Natural killer cell treated with Interleukin-12 subunit alpha and Interleukin-12 subunit beta and Interleukin-15 and Interleukin-18, amount 100 ng/mL, for 72 hours (primary cell): ENCODE data around the gene HMCN2. TPM values are rescaled to one million over a fixed set of nuclear protein-coding genes. Genes with fewer than 3 reads are reported as not detected.

ENCODE experiments used
- ATAC-seq, 2 donors: fragments of 150-1000 bp; cut with Tn5 transposase in 1 of 2; sonication (Bioruptor Pico), chemical (Tn5 transposase) in 1 of 2; 2 replicates each; pipeline ENCODE4 v1.10.0; 2021
- DNase-seq: peaks from one replicate; pipeline ENCODE4 v3.0.0; 2022; ENCODE audit warnings: low spot score
- H3K27ac Mint-ChIP-seq, 2 donors: 1 replicate in 1 of 2; 2 replicates in 1 of 2; pipeline ENCODE4 v1.8.0; 2022; ENCODE audit warnings: mixed read lengths in 2 of 2, mild to moderate bottlenecking in 1 of 2, moderate library complexity in 1 of 2
- H3K27me3 Mint-ChIP-seq, 2 donors: 1 replicate in 1 of 2; 2 replicates in 1 of 2; pipeline ENCODE4 v1.8.0; 2022; ENCODE audit warnings: mixed read lengths in 2 of 2
- H3K36me3 Mint-ChIP-seq: one replicate; pipeline ENCODE4 v1.8.0; 2022; ENCODE audit warnings: mixed read lengths
- H3K4me1 Mint-ChIP-seq, 2 donors: 1 replicate in 1 of 2; 2 replicates in 1 of 2; pipeline ENCODE4 v1.8.0; 2022; ENCODE audit warnings: low read depth in 2 of 2, mixed read lengths in 2 of 2, mild to moderate bottlenecking in 1 of 2
- H3K4me3 Mint-ChIP-seq: one replicate; pipeline ENCODE4 v1.8.0; 2022; ENCODE audit warnings: mixed read lengths
- H3K9me3 Mint-ChIP-seq: 2 replicates; pipeline ENCODE4 v1.8.0; 2022; ENCODE audit warnings: mixed read lengths
- total RNA-seq, 2 donors: library from RNA; stranded (reverse); gene quantifications; one replicate each; pipeline ENCODE4 v1.2.3, GENCODE V29; 2022

Gene HMCN2
- total RNA-seq, 2 donors from 2014 or later: not detected

DNA sequence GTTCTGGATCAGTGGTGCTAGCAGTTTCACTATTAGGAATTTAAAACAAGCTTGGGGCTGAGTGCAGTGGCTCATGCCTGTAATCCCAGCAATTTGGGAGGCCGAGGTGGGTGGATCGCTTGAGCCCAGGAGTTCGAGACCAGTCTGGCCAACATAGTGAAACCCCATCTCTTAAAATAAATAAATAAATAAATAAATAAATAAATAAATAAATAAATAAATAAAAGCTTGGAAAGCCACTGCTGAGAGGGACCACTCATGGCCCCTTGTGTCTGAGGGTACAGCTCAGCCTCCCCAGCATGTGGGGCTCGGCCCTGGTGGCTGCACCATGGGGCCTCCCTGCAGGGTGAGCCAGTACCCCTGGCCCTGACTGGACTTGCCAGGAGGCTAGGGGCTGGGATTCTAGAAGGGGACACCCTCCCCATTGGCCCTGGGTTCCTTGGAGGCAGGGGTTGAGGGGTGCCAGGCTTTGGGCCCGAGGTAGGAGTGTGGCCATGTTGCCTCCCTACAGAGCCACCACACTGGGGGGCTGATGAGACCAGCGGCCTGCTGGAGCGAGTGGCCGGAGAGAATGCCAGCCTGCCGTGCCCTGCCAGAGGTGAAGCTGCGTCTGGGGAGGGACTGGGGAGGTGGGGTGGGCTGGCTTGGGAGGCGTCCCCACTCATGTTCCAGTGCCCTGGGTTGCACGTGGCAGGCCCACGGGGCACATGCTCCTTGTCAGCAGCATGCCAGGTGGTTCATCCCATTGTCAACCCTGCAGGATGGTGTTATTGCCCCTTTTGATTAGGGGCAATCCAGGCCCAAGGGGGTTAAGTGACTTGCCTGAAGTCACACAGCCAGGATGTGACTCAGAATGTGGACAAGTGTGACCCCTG lies 76.5 kb downstream of the HMCN2 start:
- Mint-ChIP-seq H3K27me3 (no peaks in the 10 kb centered on the region), H3K36me3 (no peaks in the 10 kb centered on the region), H3K9me3 (no peaks in the 10 kb centered on the region), H3K4me3 (no peak overlapping the region), H3K4me1 (no peaks in the 10 kb centered on the region), H3K27ac (no peak overlapping the region)
- DNase-seq: no peak
- ATAC-seq: no peak

DNA sequence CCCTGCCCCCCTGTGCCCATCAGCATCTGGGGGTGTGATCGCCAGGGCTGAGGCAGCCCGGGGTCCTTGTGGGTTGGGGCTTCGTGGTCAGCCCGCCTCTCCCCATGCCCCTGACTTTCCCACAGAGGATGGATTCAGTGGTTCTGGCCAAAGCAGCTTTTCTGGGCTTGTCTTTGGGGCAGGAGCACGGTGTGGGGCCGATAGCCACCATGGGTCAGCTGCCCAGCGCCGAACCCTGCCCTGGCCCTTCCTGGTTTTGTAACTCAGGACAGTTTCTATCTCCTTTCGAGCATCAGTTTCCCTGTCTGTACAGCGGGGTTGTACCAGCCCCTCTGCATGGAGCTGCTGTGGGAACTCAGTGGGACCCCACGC lies 77.1 kb downstream of the HMCN2 start:
- ATAC-seq (no peak), DNase-seq (no peak)
- H3K4me1 Mint-ChIP-seq: no peaks in the 10 kb centered on the region
- no peaks in the 10 kb centered on the region for H3K27me3 Mint-ChIP-seq
- no peaks in the 10 kb centered on the region for H3K36me3 Mint-ChIP-seq
- H3K27ac Mint-ChIP-seq: no peak overlapping the region
- H3K9me3 Mint-ChIP-seq: no peaks in the 10 kb centered on the region
- H3K4me3 Mint-ChIP-seq: no peak overlapping the region

- Mint-ChIP-seq H3K4me1 (no peaks in the 10 kb centered on the region), H3K4me3 (no peak overlapping the region), H3K27ac (no peak overlapping the region), H3K9me3 (no peaks in the 10 kb centered on the region), H3K27me3 (no peaks in the 10 kb centered on the region), H3K36me3 (no peaks in the 10 kb centered on the region)
- no peak for ATAC-seq
- DNase-seq: no peak
These were observed 77.9 kb downstream of the HMCN2 start for GRCh38 chr9:130343445-130343918.

- ATAC-seq: no peak
- Mint-ChIP-seq H3K36me3 (no peaks in the 10 kb centered on the region), H3K27me3 (no peaks in the 10 kb centered on the region), H3K27ac (no peak overlapping the region), H3K4me3 (no peak overlapping the region), H3K4me1 (no peaks in the 10 kb centered on the region), H3K9me3 (no peaks in the 10 kb centered on the region)
- DNase-seq: no peak
These were observed 78.8 kb downstream of the HMCN2 start for GRCh38 chr9:130344366-130344765.

DNA sequence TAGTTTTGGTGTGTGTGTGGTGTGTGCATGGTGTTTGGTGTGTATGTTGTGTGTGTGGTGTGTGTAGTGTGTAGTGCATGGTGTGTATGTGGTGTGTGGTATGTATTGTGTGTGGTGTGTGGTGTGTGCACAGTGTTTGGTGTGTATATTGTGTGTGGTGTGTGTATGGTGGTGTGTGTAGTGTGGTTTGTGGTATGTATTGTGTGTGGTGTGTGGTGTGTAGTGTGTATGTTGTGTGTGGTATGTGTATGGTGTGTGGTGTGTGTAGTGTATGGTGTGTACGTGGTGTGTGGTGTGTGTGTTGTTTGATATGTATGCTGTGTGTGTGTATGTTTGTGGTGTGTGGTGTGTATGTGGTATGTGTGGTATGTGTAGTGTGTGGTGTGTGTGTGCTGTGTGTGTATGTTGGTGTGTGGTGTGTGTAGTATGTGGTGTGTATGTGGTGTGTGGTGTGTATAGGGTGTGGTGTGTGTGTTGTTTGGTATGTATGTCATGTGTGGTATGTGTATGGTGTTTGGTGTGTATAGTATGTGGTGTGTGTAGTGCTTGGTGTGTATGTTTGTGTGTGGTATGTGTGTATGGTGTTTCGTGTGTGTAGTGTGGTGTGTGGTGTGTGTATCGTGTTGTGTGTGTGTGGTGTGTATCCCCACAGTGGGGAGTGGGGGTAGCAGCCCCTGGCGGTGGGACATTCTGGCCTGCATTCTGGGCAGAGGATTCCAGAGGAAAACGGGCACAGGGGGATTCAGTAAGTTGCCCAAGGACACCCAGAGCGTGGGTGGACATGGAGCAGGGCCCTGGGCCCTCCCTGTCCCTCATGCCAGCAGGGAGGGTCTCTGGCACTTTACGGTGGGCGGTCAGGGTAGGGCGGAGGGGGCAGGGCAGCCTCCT lies 79.7 kb downstream of the HMCN2 start:
- ATAC-seq (no peak), DNase-seq (no peak)
- Mint-ChIP-seq H3K9me3 (no peaks in the 10 kb centered on the region), H3K4me1 (no peaks in the 10 kb centered on the region), H3K27me3 (no peaks in the 10 kb centered on the region), H3K4me3 (no peak overlapping the region), H3K36me3 (no peaks in the 10 kb centered on the region), H3K27ac (no peak overlapping the region)

DNA sequence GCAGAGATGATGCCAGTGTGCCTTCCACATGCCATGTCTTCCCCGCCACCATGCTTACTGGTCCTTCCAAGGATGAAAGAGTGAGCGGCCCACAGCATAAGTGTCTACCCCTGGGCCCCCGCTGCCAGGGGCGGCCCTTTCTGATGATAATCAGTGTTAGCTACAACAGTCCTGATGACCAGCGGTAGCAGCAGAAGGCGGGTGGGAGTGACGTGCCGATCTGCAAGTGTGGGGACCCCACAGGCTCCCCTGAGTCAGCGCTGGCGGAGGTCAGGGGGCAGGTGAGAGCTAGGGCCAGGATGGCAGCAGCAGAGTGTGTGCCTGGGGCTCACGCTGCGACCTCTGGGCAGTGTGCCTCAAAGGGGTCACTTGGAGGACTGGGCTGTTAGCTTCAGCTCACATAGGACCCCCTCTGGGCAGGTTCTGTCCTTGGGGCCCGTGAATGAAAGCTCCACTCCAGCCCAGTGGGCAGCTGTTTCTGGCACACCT lies 80.4 kb downstream of the HMCN2 start:
- no peaks in the 10 kb centered on the region for H3K9me3 Mint-ChIP-seq

GRCh38 chr9:130346431-130346830 lies 80.9 kb downstream of the HMCN2 start:
- Mint-ChIP-seq H3K27ac (no peak overlapping the region), H3K4me3 (no peak overlapping the region), H3K36me3 (no peaks in the 10 kb centered on the region), H3K4me1 (no peaks in the 10 kb centered on the region), H3K27me3 (no peaks in the 10 kb centered on the region), H3K9me3 (no peaks in the 10 kb centered on the region)
- no peak for DNase-seq
- no peak for ATAC-seq

More for the DNA sequence above, 80.4 kb downstream of the HMCN2 start:
- no peak overlapping the region for H3K4me3 Mint-ChIP-seq
- DNase-seq (no peak), ATAC-seq (no peak)
- H3K27ac Mint-ChIP-seq: no peak overlapping the region
- H3K4me1 Mint-ChIP-seq: no peaks in the 10 kb centered on the region
- no peaks in the 10 kb centered on the region for H3K27me3 Mint-ChIP-seq
- no peaks in the 10 kb centered on the region for H3K36me3 Mint-ChIP-seq

- Mint-ChIP-seq H3K4me3 (no peak overlapping the region), H3K36me3 (no peaks in the 10 kb centered on the region), H3K27me3 (no peaks in the 10 kb centered on the region), H3K9me3 (no peaks in the 10 kb centered on the region), H3K27ac (no peak overlapping the region), H3K4me1 (no peaks in the 10 kb centered on the region)
- ATAC-seq (no peak), DNase-seq (no peak)
These were observed 81.5 kb downstream of the HMCN2 start for GRCh38 chr9:130347036-130347435.

GRCh38 chr9:130347931-130348330 lies 82.4 kb downstream of the HMCN2 start:
- Mint-ChIP-seq H3K27ac (no peak overlapping the region), H3K4me1 (no peaks in the 10 kb centered on the region), H3K4me3 (no peak overlapping the region), H3K9me3 (no peaks in the 10 kb centered on the region), H3K36me3 (no peaks in the 10 kb centered on the region), H3K27me3 (no peaks in the 10 kb centered on the region)
- ATAC-seq: no peak
- no peak for DNase-seq

GRCh38 chr9:130348341-130348740 lies 82.8 kb downstream of the HMCN2 start:
- ATAC-seq (no peak), DNase-seq (no peak)
- H3K36me3 Mint-ChIP-seq: no peaks in the 10 kb centered on the region
- H3K27ac Mint-ChIP-seq: no peak overlapping the region
- no peaks in the 10 kb centered on the region for H3K27me3 Mint-ChIP-seq
- H3K9me3 Mint-ChIP-seq: no peaks in the 10 kb centered on the region
- no peaks in the 10 kb centered on the region for H3K4me1 Mint-ChIP-seq
- no peak overlapping the region for H3K4me3 Mint-ChIP-seq

DNA sequence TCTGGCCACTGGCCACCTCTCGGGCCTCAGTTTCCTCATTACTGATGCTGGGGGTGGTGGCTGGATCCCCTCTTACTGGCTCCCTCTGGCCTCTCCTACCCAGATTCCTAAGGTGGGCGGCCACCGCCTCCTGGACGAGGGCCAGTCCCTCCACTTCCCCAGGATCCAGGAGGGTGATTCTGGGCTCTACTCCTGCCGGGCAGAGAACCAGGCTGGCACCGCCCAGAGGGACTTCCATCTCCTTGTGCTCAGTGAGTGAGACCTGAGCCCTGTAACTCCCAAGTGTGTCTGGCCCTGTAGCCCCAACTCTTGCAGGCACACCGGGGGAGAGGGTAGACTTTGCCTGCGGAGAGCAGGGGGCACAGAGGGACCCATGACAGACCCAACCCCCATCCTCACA lies 83.3 kb downstream of the HMCN2 start:
- Mint-ChIP-seq H3K27me3 (no peaks in the 10 kb centered on the region), H3K9me3 (no peaks in the 10 kb centered on the region), H3K36me3 (no peaks in the 10 kb centered on the region), H3K27ac (no peak overlapping the region), H3K4me3 (no peak overlapping the region), H3K4me1 (no peaks in the 10 kb centered on the region)
- ATAC-seq: no peak
- no peak for DNase-seq

DNA sequence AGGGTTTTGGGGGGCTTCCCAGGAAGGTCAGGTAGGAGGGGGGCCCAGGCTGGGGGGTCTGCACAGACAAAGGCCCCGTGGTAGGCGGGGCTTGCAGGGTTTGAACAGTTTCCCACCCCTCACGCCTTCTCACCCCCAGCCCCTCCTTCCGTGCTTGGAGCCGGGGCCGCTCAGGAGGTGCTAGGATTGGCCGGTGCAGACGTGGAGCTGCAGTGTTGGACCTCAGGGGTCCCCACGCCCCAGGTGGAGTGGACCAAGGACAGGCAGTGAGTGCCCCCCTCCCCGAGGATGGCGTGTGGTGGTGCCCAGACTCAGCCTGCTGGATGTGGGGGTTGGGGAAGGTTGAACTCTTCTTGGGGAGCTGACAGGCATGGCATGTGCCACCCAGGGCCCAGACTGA lies 83.8 kb downstream of the HMCN2 start:
- Mint-ChIP-seq H3K9me3 (no peaks in the 10 kb centered on the region), H3K27ac (no peak overlapping the region), H3K36me3 (no peaks in the 10 kb centered on the region), H3K27me3 (no peaks in the 10 kb centered on the region), H3K4me3 (no peak overlapping the region), H3K4me1 (no peaks in the 10 kb centered on the region)
- no peak for ATAC-seq
- no peak for DNase-seq

DNA sequence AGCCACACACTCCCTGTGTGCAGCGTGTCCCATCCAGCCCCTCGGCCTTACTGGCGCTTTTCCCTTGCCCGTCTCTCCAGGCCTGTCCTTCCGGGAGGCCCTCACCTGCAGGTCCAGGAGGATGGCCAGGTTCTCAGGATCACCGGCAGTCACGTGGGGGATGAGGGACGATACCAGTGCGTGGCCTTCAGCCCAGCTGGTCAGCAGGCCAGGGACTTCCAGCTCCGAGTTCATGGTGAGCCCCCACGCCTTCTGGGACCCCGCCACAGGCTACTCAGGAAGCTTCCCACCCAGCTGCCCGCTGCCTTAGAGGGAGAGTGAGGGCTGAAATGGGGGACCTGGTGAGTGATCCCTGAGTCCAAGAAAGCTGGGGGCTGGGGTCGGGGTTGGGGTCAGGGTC lies 85.8 kb downstream of the HMCN2 start:
- no peaks in the 10 kb centered on the region for H3K27me3 Mint-ChIP-seq
- DNase-seq: no peak
- H3K9me3 Mint-ChIP-seq: no peaks in the 10 kb centered on the region
- no peak overlapping the region for H3K4me3 Mint-ChIP-seq
- no peaks in the 10 kb centered on the region for H3K36me3 Mint-ChIP-seq
- no peaks in the 10 kb centered on the region for H3K4me1 Mint-ChIP-seq
- ATAC-seq: no peak
- H3K27ac Mint-ChIP-seq: no peak overlapping the region

DNA sequence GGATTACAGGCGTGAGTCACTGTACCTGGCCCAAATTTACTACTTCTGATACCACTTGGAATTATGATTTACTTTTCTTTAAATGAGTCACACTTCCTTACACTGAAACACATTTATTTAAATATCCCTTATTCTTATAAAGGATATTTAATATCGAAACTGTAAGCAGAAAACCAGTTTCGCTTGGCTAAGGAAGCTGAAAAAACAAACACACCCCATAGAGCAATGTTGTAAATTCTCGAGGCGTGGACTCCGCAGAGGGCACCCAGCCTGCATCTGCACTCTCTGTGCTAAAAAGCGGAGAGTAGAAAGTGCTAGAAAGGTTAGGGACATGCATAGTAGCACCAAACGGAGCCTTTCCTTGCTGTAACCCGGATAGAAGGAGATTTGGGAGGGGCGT lies 86.5 kb downstream of the HMCN2 start:
- no peak overlapping the region for H3K4me3 Mint-ChIP-seq
- no peaks in the 10 kb centered on the region for H3K4me1 Mint-ChIP-seq
- H3K27ac Mint-ChIP-seq: no peak overlapping the region
- ATAC-seq (no peak), DNase-seq (no peak)
- H3K36me3 Mint-ChIP-seq: no peaks in the 10 kb centered on the region
- H3K27me3 Mint-ChIP-seq: no peaks in the 10 kb centered on the region
- H3K9me3 Mint-ChIP-seq: no peaks in the 10 kb centered on the region
